HG03520 (cell line): ENCODE data around the gene EMID1.
A peak's percentile ranks its signal among the peaks of the same experiment; 100 is the strongest.

Source experiments
- ATAC-seq: cut with Tn5 transposase; IDR thresholded peaks from one replicate; pipeline ENCODE4 v1.9.1; 2021; ENCODE audit warnings: mild to moderate bottlenecking, moderate library complexity; ENCODE audit not compliant: unreplicated experiment

EMID1 gene

DNA sequence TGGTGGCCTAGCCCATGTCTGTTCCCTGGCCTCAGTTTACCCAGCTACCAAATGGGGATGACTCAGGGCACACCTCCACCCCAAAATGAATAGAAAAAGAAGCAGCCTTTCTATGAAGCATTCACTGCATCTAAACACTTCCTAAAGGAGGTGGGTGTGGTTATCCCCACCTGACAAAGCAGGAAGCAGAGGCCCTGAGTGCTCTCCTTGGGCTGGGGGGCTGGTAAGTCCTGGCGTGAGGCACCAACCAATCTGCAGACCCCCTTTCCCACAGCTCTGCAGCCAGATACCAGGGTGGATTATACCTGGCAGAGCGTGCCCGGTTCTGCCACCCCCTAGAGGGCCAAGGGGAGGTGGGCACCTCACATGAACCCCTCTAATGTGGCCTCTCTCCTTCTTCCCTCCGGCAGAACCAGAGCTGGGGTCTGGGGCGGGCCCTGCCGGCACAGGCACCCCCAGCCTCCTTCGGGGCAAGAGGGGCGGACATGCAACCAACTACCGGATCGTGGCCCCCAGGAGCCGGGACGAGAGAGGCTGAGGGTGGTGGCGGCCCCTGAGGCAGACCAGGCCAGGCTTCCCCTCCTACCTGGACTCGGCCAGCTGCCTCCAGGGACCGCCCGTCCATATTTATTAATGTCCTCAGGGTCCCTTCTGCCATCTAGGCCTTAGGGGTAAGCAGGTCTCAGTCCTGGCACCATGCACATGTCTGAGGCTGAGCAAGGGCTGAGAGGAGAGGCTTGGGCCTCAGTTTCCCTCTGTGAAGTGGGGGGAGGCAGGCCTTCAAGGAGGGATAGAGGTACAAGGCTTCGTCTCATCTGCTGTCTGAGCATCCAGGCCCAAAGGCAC is 52.9 kb downstream of the EMID1 start:
- no peak for ATAC-seq

DNA sequence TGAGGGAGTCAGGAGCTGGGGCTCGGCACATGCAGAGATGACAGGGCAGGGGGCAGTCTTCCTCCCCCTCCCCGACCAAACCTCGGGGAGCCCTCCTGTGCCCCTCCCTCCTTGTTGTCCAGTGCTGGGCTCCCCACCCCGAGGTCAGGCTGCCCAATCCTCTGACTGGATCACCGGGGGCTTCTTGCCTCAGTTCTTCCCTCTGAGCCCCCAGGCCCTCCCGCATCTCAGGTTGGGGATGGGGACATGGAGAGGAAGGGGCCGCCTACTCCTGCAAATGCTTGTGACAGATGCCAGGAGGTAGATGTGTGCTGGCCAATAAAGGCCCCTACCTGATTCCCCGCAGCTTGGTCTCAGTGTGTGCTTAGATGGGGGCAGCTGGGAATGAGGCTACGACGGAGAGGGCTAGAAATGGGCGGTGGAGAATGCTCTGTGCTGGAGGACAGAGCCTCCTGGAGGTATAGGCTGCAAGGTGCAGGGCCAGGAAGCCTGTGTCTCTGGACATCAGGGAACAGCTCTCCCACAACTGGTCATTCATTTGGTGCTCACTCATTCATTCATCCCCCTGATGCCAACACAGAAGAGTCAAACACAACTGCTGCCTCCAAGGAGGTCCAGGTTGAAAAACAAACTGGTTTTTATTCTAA is 53.7 kb downstream of the EMID1 start:
- no peak for ATAC-seq

- ATAC-seq, result no peak
Observed at GRCh38 chr22:29260031-29260560, 54.4 kb downstream of the EMID1 start.

DNA sequence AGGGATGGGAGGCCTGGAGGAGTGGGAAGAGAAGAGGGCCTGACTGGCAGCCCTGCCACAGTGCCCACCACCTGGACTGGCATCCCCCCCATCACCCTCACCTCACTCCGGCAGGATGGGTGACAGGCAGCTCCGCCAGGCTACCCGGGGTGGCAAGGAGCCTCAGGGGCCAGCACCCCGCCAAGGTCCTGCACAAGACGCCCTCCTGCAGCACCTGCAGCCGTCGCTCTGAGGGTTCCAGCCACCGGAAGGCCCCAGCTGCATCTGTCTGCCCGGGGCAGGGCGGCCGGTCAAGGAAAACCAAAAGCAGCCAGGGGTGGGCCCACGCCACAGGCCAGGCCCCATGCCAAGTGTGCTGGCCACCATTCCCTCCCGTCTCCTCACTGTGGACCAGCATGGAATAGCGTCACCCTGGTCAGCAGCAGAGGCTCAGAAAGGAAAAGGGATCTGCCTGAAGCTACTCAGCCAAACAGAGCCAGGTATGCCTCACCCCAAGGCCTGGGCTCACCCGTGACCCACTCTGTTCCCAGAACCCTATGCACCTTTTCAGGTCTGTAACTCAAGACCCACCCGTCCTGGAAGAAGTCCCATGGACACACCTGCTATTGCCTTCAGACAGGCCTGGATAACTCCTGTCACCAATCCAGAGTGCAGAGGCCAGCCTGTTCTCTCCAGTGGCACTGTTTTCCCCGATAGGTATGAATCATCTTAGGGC is 55.1 kb downstream of the EMID1 start:
- no peak for ATAC-seq

- no peak for ATAC-seq
Observed at GRCh38 chr22:29263791-29264276, 58.1 kb downstream of the EMID1 start.

GRCh38 chr22:29265305-29265704 is 59.6 kb downstream of the EMID1 start:
- ATAC-seq, result no peak

GRCh38 chr22:29265929-29266328 is 60.2 kb downstream of the EMID1 start:
- no peak for ATAC-seq

DNA sequence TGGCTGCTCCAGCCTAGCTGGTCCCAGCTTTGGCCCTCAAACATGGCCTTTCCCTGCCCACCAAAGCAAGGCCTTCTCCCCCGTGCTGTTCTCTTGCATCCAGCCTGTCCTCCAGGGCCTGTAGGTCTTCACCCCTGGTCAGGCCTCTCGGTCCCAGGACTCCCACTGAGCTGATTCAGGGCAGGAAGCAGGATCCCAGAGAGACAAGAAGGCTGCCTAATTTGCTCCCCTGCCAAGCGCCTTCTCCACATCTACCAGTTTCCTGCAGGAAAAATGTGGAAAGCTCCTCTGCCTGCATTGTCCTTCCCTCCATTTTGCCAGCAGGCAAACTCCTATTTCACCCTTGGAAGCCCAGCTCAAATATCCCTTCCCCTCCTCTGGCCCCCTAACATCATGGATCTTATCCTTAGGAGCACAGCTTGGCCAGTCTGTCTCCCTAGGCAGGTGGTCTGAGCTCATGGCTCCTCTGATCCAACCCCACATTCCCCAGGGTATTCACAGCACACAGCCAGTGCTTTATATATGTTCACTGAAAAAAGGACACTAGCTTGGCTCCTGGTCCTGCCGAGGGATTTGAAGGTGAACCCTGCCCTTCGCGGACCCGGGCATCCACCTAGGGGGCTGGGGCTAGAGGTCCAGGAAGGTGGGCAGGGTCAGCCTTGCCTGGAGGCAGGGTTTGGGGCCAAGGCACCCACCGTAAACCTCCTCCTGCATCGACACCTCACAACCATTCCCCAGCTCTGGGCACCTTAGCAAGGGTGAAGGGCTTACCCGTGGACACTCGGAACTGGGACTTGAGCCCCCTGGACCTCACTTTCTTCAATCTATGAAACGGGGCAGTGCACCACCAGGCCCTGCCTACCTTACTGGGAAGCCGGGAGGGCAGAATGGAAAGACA is 61.1 kb downstream of the EMID1 start:
- ATAC-seq, result no peak

- peak; percentile 25 for ATAC-seq
Observed at GRCh38 chr22:29267462-29267857, 61.8 kb downstream of the EMID1 start.

DNA sequence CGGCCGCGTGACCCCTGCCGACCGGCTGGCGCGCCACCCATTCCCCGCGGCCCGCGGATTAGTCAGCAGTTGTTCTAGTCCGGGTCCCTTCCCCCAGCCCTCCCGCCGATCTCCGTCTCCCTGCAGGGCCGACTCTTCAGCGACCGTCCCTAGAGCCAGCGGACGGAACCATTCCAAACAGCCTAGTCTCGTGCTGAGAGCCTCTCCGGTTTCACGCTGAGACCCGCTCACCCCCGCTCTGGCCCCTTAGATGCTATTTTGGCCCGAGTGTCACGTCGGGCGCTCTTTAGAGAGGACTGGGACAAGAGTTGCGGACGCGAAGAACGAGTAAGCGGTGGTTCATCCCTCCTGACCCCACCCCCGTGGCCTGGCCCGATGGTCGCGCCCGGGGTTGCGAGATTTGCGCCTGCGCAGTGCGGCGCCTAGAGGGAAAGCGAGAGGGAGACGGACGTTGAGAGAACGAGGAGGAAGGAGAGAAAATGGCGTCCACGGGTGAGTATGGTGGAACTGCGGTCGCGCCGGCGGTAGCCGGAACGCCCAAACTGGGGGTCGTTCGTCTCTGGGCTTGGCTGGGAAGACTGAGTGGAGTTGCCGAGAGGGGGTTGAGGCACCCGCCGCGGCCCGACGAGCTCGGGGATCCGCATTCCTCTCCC is 62.3 kb downstream of the EMID1 start, which contains the start of the genes EWSR1 and RHBDD3:
TSS of gene EWSR1 (plus strand) at position 411 of the 653 bp plus-strand sequence. CDS start at position 480, 69 bp downstream.
TSS of gene RHBDD3 (minus strand) at position 124 of the 653 bp plus-strand sequence. CDS start 2,355 bp downstream, outside the sequence.
- peak; percentile 77 for ATAC-seq

DNA sequence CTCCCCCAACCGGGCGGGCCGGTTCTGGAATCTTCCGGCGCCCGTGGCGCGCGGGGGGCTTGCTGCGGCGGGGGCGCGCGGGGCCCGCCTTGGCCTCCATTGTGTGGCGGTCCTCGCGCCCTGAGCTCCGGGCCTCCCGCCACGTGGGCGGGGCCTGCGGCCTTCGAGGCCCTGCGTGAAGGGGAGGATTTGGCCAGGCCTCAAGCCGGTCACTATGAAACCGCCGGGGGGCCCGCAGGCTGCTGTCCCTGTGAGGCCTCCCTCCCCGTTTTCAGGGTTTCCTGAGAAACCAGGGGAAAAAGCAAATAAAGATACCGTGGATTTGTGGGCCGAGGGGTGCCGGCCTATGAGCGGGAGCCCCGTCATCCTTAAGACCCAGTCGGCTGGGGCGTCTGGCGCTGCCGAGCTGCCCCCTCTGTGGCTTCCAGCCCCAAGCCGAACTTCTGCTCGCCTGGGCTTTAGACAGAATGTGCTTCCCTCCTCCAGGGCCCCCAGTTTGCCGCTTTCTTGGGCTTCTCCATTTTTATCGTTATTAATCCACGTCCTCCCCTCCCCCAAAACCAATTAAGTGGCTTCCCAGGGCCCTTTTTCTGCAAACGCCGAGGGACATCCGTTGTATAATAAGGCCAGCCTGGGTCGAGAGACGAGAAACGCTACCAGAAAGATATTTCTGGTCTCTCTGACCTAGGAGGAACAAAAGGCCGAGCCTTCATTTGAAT is 63.0 kb downstream of the EMID1 start:
- peak; percentile 24 for ATAC-seq

DNA sequence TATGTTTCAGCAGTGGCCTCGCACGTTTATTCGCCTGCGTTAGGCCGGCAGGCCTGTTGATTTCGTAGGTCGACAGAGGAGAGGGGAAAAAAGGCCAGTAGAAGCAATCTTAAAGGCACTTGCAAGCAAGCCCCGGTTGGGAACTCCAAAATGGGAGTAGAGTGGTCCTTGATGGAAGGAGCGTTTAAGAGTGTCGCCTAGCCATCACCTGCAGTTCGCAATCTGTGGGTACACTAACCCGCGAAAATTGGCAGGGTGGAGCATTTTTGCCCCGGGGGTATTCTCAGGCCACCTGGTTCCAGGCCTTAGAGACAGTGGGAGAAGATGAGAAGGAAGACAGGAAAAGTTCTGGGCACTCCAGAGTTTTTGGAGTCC is 63.5 kb downstream of the EMID1 start:
- ATAC-seq, result no peak

- ATAC-seq, result no peak
Observed at GRCh38 chr22:29269731-29270474, 64.2 kb downstream of the EMID1 start.

DNA sequence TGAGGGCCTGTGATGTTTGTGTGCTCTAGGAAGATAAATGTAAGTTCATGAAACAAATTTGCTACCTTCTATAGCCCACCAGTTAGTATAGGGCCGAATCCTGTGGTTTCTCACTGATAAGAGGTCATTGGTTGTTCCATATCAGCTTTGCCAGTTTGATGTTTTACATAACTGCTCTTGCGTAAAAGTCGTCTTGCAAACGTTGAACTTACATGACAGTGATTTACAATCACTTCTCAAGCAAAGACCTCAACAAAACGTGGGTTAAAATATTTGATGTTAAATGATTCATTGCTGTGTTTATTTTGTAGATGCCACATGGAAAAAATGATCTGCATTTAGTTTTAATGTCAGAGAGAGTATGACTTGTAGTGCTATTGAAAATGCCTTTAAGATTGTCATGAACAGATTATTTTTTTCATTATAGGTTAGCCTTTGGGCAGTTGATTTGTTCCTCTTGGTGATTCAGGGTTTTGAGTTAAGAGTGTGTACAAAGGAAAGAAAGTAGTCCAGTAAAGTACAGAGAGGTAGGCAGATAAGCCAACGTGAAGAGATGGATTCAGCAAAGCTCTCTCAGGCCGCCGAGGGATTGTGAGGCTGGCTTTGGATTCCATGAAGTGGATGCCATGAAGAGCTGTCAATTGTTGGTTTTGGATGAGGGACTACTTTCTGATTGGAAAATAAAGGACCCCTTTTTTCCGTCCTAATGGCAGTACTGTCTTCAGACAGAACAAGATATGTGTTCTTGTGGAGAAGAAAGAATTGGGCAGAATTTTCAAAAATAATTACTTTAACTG is 65.0 kb downstream of the EMID1 start:
- no peak for ATAC-seq

- ATAC-seq, result no peak
Observed at GRCh38 chr22:29272624-29273023, 66.9 kb downstream of the EMID1 start.

- no peak for ATAC-seq
Observed at GRCh38 chr22:29275167-29275566, 69.5 kb downstream of the EMID1 start.

GRCh38 chr22:29275819-29276565 is 70.3 kb downstream of the EMID1 start:
- ATAC-seq, result no peak
